Measurements from ENCODE around the gene CDT1.
"Not testable (repeated sequence)": the region's sequence is repeated elsewhere in the genome, so short reads cannot be mapped to it uniquely, and the experiment has no call there.

Gene CDT1

GRCh38 chr16:88769617-88770460 is 33.8 kb upstream of the CDT1 start:
- DNase-seq, result no peak

- DNase-seq, result peak; percentile 59
Measured at GRCh38 chr16:88770461-88771293, 32.9 kb upstream of the CDT1 start.

- no peak for DNase-seq
Measured at GRCh38 chr16:88771294-88771772, 32.3 kb upstream of the CDT1 start.

GRCh38 chr16:88771781-88772180 is 31.8 kb upstream of the CDT1 start:
- DNase-seq, result not testable (repeated sequence)

GRCh38 chr16:88772871-88773811 is 30.4 kb upstream of the CDT1 start:
- no peak for DNase-seq

GRCh38 chr16:88773812-88774291 is 29.7 kb upstream of the CDT1 start:
- DNase-seq, result peak; percentile 85

GRCh38 chr16:88774544-88775393 is 28.8 kb upstream of the CDT1 start:
- DNase-seq, result no peak

GRCh38 chr16:88775825-88776224 is 27.8 kb upstream of the CDT1 start:
- DNase-seq, result no peak

- no peak for DNase-seq
Measured at GRCh38 chr16:88777471-88778270, 25.9 kb upstream of the CDT1 start.

- DNase-seq, result no peak
Measured at GRCh38 chr16:88778271-88778525, 25.4 kb upstream of the CDT1 start.

- DNase-seq, result no peak
Measured at GRCh38 chr16:88778541-88779065, 25.0 kb upstream of the CDT1 start.

- no peak for DNase-seq
Measured at GRCh38 chr16:88779406-88780141, 24.0 kb upstream of the CDT1 start.

GRCh38 chr16:88780142-88781062 is 23.2 kb upstream of the CDT1 start:
- DNase-seq, result no peak

- DNase-seq, result peak; percentile 91
Measured at GRCh38 chr16:88781140-88782077, 22.2 kb upstream of the CDT1 start.

- DNase-seq, result peak; percentile 61
Measured at GRCh38 chr16:88782454-88783390, 20.9 kb upstream of the CDT1 start.

- peak; percentile 60 for DNase-seq
Measured at GRCh38 chr16:88783391-88784073, 20.1 kb upstream of the CDT1 start.

Data from inflammatory macrophage treated with lipopolysaccharide for 4 hours (primary cell).